Smooth muscle cell of the umbilical artery (primary cell): ENCODE data around the gene CCDC177. TPM values are rescaled to one million over a fixed set of nuclear protein-coding genes. Genes with fewer than 3 reads are reported as not detected.

Experiments
- total RNA-seq: library from RNA; depleted of rRNA; stranded (reverse); fragments of >200 nt; gene quantifications from 2 replicates; pipeline ENCODE4 v1.2.3, GENCODE V29; 2014

Gene CCDC177
- total RNA-seq, result not detected in 2 replicates

GRCh38 chr14:69574263-69574953, at the start of gene CCDC177:
Gene CCDC177, minus strand, starts transcription at chr14:69574871. Its CDS starts 1,249 bp downstream, at chr14:69573622.

GRCh38 chr14:69611172-69612013, 36.7 kb upstream of the CCDC177 start, which contains the start of gene SUSD6:
Gene SUSD6, plus strand, starts transcription at chr14:69611596. Its CDS starts 46,997 bp downstream, at chr14:69658593.

Other genes with a start within 250 kb of the CCDC177 start
- gene ERH, start 176.6 kb downstream of the CCDC177 start, total RNA-seq, result 79.7 and 95.3 TPM in 2 replicates
- gene SLC39A9, start 176.2 kb downstream of the CCDC177 start, total RNA-seq, result 121 and 198 TPM in 2 replicates
- not detected in 2 replicates for gene PLEKHD1, start 90.1 kb downstream of the CCDC177 start, total RNA-seq
- gene SUSD6, start 36.7 kb upstream of the CCDC177 start, total RNA-seq, result 16.4 and 17.8 TPM in 2 replicates
- 155 and 239 TPM in 2 replicates for gene SRSF5, start 192.3 kb upstream of the CCDC177 start, total RNA-seq
- not detected in 2 replicates for gene SLC10A1, start 222.4 kb upstream of the CCDC177 start, total RNA-seq